GM19043 (cell line): ENCODE data around the gene KIAA0040.
A peak's percentile ranks its signal among the peaks of the same experiment; 100 is the strongest.

ENCODE experiments used
- ATAC-seq: cut with Tn5 transposase; IDR thresholded peaks from one replicate; pipeline ENCODE4 v1.9.1; 2021; ENCODE audit warnings: low read depth; ENCODE audit not compliant: unreplicated experiment

Gene KIAA0040

DNA sequence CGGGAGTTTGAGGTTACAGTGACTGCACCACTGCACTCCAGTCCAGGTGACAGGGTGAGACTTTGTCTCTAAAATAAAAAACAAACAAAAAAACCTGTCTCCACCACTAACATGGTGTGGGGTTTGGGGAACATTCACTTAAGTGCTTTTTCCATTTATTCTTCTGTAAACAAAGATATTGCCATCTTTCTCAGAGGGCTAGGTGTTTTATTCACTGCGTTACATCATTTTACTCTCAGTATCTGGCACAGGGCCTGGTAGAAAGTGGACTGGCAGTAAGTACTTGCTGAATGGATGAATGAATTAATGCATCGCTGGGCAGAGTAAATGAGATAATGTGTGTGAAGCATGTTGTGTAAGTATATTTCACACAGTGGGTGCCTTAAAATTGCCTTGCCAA is 20.1 kb downstream of the KIAA0040 start:
- ATAC-seq: no peak

DNA sequence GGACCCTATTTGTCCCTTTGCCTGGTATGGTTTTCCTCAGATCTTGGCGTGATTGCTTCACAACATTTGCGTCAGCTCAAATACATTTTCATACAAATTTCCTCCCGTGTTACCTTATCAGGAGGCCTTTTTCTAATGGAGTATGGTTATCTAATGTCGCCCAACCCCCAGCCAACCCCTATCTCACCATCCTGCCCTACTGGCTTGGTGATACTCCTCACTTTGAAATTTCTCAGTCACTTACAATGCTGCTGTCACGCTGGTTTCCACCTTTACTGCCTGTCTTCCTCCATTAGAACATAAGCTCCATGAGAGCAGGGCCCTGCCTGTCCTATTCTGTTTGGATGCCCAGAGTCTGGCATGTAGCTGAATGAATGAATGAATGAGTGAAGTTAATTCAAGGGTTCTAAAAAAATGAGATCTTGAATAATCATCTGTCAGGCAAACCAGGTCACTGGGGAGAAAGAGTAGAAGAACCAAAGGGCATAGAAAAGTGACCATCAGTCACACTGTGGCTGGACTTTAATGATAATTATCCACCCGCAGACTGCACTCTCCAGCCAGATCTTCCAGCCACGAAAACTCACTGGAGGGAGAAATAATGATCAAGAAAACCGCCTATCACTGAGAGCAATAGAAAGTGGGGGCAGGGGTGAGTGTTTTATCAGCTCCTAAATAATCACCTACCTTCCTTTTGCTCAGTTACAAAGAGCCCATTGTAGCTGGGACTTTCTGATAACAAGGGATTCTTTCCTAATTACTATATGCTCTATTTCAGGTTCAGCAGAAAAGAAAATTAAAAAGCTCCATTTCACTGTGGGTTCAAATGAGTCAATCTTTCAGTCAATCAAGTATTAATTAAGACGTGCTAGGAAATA is 21.3 kb downstream of the KIAA0040 start:
- ATAC-seq: no peak

DNA sequence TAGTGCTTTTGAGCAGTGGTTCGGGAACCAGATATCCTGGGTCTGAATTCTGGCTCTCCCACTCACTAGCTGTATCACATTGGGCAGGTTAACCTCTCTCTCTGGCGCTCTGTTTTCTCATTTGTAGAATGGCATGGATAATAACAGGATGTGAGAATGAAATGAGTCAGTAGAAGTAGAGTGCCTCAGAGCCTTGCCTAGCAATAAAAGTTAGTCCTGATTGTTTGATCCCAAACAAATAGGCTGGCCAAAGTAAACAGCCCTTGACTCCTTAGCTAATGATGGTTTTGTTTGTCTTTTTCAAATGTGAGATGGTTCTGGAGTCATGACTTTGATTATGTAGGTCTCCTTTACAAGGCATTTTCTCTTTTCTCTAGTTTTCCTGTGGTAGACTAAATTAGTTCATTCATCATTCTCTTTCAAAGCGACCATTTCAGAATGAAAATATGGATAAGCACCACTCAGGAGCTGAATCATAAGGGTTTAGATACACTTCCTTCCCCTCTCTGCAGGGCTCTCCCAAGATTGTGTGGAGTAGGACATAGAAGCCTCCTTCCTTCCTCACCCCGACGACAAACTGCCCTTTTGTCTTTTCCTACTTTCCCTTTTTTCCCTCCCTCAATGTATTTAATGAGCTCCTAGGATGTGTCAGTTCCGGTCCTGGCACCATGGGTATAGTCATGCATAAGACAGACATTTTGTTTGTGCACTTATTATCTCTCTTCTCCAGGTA is 23.1 kb downstream of the KIAA0040 start:
- no peak for ATAC-seq

DNA sequence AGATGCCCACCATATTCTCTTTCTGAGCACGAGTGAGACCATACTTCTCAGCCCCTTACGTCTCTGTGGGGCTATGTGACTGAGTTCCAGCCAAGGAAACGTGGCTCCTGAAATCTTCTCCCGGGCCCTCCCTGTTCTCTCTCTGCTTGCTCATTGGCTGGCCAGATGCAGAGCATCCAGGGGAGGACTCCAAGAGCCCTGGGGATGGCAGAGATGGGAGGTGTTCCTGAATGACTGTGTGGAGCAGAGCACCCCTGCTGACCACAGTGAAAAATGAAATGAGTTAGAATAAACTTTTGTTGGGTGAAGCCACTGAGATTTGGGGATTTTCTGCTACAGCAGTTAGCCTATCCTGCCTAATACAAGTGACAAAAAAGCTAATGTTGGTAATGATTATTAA is 23.8 kb downstream of the KIAA0040 start:
- no peak for ATAC-seq

DNA sequence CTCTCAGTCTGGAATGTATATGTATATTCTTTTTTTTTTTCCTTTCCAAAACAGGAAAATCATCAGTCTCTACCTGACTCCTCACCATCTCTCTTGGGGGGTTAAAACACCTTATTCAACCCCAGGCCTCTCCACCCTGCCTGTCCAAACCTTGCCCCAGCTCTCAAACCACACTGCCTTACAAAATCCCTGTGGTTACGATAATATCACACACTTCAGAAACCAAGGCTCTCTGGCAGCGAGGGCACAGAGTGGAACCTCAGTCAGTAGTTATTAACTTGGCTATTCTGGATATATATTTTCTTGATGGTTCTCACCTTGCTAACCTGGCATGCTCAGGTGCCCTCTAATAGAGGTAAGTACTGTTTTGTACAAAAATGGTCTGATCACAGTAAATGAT is 24.7 kb downstream of the KIAA0040 start:
- no peak for ATAC-seq

DNA sequence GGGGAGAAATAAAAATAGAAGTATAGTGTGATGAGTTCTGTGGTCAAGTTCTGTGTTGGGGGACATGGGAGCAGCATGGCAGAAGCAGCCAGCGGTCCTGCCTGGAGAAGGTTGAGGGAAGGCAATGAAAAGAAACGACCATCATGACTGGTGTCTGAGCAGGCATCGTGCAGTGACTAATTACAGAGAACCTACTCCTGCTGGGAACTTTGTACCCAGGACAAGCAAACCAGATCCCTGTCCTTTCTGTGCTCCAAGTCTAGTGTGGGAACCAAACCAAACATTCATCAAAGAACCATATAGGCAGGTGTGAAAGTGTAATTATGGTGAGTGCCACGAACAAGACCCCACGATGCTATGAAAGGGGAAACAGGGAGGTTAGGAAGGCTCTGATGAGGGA is 25.8 kb downstream of the KIAA0040 start:
- no peak for ATAC-seq

DNA sequence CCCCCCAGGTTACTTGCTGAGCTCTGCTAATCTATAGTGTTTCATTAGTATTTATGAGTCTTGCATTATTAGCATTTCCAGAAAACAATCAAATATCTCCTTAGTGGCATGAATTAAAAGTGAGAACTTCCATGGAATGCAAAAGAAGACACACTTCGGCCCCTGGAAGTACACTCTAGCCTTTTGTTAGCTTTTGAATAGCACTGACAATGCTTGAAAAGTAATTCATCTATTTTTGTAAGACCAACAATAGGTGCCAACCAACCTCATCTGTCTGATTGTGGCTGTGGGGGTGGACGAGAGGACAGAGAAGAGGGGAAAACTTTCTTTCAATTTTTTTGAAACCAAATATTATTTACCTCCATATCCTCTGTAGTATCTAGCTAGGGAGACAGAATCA is 27.8 kb downstream of the KIAA0040 start:
- ATAC-seq: no peak

DNA sequence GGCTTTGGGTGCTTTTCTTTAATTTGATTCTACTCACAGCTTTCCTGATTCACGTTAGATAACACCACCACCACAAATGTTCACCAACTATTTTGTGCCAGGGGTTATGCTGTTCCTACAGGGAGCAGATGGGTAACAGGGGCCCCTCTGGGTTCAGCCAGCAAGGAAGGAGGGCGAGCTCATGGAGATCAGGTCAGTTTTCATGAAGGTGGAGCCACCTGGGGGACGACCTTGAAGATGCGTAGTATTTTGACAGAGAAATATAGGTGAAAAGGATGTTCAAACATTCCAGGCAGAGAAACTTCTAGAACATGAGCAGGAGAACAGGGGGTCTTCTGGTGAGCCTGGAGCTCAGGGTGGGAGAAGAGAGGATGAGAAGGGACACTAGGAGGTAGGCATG is 28.9 kb downstream of the KIAA0040 start:
- no peak for ATAC-seq

DNA sequence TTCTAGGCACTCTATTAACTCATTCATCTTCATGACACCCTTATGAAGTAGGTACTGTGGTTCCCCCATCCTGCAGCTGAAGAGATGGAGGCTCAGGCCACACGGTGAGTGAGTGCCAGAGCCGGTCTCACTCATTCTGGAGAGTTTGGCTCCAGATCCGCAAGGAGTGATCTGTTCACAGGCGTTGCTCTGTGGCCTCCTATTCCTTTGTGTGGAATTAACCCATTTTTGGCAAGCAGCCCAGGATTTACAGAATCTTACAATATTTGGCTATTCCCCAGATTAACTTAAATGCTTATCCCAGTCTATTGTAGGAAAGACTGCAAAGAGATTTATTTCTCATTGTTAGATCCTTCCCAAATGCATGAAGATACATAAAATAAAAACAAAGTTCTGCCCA is 29.6 kb downstream of the KIAA0040 start:
- no peak for ATAC-seq

DNA sequence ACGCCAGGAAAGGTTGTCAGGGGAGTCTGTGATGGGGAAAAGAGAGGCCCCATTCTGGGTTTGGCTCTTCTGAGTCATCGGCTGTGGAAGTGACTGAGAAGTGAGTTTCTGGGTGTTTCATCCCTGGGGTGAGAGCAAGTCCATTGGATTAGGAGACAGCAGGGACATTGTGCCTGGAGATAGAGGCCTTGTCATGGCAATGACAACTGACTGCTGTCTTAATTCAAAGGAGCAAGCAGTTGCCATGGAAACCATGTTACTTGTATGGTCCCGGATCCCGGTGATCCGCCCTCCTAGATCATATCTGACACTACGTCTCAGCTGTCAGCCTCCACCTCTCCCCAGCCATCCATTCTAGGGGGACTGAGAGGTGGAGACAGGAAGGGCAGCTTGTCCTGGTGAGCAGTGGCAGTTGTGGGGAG is 34.4 kb downstream of the KIAA0040 start:
- no peak for ATAC-seq

DNA sequence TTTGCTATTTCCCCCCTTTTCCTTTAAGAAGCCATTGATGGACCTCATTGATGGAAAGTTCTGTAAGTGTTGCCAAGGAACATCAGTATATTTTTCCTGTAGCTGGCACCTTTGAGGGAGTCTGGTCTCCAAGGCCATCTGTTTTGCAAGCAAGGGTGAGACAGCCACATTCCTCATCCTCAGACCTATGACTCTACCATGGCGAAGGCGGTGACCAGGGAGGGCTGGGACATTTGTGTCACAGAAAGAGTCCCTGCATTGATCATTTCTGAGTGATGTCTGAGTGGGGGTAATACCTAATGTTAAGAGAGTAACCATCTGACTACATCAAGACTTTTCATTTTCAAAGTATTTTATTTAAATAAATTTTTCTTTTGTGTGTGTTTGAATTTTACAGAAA is 35.4 kb downstream of the KIAA0040 start:
- no peak for ATAC-seq

DNA sequence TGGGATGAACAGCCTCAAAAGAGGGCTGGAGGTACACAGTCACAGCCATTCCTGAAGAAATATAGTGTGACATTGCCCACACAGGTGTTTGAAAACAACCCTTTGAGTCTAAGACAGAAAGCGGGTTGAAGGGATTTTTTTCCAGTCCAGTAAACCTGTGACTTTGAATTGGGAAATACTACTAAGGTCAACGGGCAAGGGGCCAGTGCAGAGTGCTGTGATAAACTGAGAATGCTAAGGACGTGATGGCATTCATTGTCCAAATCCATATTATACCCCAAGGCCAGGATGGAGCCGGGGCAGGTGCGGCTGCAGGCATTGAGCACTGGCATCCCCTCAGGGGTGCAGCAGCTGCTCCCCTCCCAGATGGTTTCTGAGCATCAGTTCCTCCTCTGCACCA is 36.6 kb downstream of the KIAA0040 start:
- no peak for ATAC-seq

DNA sequence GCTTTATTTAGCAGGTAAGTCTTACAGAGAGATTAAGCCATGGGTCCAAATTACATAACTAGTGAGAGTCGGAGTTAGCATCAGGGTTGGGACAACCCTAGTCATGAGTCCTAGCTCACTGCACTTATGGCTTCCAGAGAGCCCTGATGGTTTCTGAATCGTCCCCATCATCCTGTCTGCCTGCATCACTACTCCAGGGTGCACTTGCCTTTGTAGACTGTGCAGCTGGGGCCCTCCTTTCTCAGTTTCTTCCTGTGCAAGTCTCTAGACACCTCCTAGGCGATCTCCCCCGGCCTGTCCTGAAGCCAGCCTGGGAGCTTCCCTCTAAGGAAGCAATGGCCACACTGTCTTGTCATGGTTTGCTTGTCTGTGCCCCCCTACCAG is 37.1 kb downstream of the KIAA0040 start:
- ATAC-seq: no peak

DNA sequence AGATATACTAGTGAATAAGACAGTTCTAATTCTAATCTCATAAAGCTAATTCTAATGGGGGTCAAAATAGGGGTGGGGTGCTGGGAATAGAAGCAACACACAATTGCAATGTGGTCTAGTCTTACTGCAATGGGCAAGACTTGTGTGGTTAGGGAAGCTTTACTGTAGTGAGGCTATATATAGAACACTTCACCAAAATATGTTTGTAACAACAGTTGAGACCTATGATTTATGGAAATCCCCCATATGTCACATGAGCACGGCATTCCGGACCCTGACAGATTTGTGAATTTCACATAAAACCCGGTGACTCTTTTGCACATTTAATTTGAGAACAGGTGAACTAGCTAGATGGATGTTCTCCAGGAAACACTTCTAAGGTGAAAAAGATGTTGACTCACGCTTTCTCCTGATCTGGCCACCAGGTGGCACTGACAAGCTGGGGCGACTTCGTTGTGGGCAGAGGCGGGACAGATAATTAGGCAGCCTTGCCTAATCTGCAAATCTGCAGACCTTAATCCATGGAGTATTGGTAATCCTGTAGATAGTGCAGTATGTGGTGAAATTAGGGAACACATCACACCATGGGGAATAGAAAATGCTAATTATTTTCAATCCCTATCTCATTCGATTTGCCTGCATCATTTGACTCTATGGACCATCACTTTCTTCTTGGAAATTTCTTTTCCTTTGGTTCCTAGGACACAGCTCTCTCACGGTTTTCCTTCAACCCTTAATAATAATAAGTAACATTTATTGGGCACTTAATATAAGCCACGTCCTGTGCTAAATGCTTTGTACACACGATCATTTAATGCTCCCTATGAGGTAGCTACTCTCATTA is 37.7 kb downstream of the KIAA0040 start:
- no peak for ATAC-seq

DNA sequence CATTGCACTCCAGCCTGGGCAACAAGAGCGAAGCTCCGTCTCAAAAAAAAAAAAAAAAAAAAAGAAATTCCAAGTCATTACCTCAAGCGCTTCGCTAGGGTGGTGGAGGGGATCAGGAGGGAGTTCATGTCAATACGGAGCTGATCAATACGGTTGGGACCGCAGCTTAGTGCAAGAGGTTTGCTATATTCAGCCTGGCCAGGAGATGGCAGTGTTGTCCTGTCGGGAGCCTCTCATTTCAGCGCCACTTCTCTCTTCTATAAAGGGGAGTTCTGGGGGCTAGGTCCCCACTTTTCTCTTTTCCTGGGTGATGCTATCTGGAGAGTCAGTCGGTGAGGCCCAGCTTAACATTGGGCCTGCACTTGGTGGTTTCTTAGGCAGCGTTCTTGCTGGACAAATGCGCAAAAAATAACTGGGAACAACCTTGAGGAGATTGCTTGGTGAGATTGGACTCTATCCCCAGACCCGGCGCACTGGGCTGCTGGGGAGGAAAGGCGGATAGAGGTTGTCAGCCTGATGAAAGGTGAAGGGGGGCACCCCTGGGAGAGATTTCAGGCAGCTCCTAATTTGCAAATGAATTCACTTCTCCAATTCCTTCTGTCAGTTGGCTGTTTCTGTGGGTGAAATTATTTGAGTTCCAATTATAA is 40.4 kb downstream of the KIAA0040 start:
- peak; percentile 61 for ATAC-seq

DNA sequence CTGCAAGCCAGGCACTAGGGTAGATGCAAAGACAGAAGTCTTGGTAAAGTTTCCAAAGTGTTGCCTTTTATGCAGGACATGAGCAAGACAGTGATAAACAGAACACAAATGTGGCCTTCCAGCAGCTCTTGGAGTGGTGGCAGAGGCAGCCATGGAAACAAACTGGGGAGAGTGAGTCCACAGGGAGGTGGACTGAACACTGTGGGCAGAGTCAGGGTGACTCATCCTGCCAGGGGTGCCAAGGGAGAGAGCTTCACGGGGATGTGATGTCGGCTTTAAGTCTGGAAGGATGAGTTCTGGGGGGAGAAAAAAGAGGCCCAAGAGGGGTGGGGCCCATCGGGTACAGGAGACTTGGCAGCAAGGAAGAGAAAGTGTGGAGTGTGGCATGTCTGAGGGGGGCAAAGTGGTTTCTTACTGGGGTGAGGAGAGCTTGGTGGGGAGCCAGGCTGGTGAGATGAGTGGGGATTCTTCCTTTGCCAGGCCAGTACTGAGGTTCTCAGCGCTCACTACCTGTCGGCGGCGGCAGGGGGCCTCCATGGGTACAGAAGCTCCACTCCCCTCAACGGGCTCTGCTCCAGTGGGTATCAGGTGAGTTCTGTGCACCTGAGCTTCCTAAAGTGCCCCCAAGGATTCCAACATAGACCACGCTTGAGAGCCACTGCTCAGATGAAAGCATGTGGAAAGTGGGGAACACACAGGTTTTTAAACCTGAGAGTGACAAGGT is 41.8 kb downstream of the KIAA0040 start:
- no peak for ATAC-seq

DNA sequence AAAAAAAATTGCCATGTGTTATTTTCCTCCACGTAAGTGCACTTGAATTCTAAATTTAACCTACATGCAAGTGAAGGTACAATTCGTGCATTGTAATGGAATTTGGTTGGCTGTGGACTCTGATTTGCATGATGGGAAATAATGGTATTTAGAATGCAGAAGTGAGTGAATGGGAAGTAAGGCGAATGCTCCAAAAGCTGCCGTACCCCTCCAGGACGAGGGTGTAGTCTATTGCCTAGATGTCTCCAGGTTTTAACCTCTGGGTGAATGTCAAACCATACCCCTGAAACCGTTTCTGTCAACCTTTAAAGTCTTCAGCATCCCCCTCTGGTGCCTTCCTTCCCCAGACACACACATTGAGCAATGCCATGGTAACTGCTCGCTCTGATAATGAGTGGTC is 44.5 kb downstream of the KIAA0040 start:
- ATAC-seq: no peak

DNA sequence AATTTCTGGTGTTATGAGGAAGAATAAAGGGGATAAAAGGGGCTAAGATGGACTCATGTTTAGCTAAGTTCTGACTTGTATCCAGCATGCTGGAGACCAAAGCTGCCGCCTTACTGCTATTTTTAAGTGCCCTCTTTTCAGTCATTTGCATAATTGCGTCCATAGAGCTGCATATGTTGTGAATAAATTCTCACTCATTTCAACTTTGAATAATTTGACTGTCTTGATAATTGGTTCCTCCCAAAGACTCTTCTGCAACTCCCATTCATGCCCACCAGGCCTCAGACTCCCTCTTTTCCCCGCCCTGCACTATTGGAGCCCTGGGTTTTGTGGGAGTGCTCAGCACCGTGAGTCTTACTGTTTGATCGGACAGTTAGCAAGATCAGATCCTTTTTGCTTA is 45.0 kb downstream of the KIAA0040 start:
- no peak for ATAC-seq

DNA sequence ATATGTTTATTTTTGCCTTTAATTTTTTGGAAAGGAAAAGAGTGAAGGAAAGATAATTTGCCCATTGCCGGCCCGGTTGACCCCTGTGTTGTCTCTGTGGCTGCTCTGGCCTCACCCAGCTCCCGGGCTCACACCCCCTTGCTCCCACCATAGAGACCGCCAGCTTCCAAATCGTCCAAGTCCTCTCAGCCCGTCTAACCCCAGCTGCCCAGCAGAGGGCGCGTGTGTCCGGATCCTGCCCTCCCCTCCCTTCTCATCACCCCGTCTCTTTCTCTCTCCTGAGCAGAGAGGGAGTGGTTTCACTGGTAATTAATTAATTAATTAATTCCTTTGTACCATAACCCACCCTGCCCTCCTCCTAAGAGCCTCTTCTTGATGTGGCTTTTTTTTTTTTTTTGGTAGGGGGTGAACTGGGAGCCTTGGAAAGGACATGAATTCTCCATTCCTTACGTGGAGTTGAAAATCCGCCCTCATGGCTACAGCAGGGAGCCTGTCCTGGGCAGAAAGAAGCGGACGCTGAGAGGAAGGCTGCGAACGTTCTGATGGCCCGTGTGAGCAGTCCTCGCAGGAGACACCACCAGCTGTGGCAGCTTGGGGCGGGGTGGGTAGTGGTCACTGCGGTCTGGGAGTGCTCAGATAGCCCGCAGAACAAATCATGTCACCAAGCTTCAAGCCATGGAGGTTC is 45.9 kb downstream of the KIAA0040 start:
- peak; percentile 50 for ATAC-seq
